ENCODE measurements around the gene STX16.

The STX16 gene

DNA sequence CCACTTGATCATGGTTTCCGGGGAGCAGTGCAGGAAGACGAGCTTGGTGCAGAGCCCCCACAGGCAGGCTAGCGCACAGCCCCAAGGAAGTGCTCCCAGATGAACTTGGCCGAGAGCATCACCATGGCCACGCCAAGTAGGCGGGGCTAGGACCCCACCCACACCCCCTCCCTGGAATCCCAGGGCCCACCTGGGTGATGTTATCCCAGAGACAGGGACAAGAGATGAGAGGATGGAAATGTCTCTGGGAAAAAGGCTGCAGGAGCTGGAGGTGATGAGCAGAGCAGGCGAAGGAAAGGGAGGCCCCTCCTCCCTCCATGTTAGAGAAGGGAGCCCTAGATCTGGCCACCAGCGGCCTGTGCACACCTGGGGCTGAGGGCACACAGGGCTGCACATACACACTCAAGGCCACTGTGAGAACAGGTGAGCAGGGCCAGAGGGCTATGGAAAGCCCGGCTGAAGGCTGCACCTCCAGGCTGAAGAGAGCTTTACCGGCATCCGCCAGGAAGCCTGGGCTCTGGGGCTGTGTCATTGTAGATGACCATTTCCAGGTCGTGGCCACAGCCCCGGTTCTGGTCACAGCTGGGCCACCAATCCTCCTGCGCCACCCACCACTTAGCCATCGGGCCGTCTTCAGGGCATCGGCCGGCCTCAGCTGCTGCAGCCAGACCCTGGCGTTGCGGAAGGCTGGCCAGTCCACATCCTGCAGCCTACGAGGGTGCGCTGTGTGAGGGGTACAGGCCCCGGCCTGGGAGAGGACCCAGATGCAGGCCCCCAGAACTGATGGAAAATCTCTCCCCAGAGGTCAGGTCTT, 66.4 kb downstream of the STX16 start:
- H3K4me2 ChIP-seq (ENCODE audit: low read length), result no peak overlapping the region
- H3K18ac ChIP-seq (ENCODE audit: low read length), result no peak overlapping the region
- no peak overlapping the region for H3K56ac ChIP-seq (ENCODE audit: low read length)
- DNase-seq, result no peak
- H4K8ac ChIP-seq (ENCODE audit: low read depth, low read length), result no peak overlapping the region
- no peak overlapping the region for H3K23ac ChIP-seq (ENCODE audit: low read length)
- no peaks in the 10 kb centered on the region for H3K4me1 ChIP-seq (ENCODE audit: control insufficient read depth, low read depth, low read length)
- no peak overlapping the region for H2BK15ac ChIP-seq (replicated peaks; ENCODE audit: low read depth)
- no peak overlapping the region for H3K4ac ChIP-seq (ENCODE audit: low read depth, low read length)
- H3K4me3 ChIP-seq (ENCODE audit: low read length), result no peak overlapping the region
- H3K9ac ChIP-seq (ENCODE audit: low read length), result no peak overlapping the region
- no peak overlapping the region for H4K5ac ChIP-seq (ENCODE audit: low read length)
- no peak overlapping the region for H2BK5ac ChIP-seq (ENCODE audit: low read length)
- no CpG with 5 or more reads among the region's 23 CpGs for WGBS (ENCODE audit: extremely low coverage, insufficient coverage, low lambda C conversion rate)
- no peak overlapping the region for H2BK120ac ChIP-seq (ENCODE audit: low read depth, low read length)
- no peaks in the 10 kb centered on the region for H3K36me3 ChIP-seq (ENCODE audit: control insufficient read depth, insufficient read depth, low read length)
- H3K27me3 ChIP-seq (ENCODE audit: insufficient read depth, low read length, poor library complexity), result no peaks in the 10 kb centered on the region
- H2AK5ac ChIP-seq (ENCODE audit: low read length), result no peak overlapping the region
- no peak overlapping the region for H3K27ac ChIP-seq (ENCODE audit: low read depth, low read length)
- no peaks in the 10 kb centered on the region for H3K79me2 ChIP-seq (ENCODE audit: control insufficient read depth, insufficient read depth, low read length)
- no peaks in the 10 kb centered on the region for H3K79me1 ChIP-seq (ENCODE audit: low read length)

DNA sequence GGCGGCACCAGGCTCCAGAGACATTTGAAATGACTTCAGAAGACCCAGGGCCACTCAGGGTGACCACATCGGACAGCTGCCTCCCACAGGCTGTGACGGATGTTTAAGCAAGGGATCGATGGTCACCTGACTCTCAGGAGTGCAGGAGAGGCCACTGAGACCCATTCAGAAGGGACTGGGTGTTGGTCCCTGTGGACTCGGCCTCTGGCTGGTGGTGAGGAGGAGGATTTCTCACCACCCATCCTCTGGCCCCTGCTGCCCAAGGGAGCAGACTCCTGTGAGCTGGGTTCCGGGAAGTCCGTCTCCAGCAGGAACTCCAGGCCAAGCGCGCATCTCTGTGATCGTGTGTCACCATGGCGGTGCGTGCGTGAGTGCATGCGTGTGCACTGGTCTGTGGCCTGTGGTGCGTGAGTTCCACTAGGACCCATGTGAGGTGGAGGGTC, 67.1 kb downstream of the STX16 start:
- Histone ChIP-seq H3K9ac (ENCODE audit: low read length) (no peak overlapping the region), H4K5ac (ENCODE audit: low read length) (no peak overlapping the region), H3K27me3 (ENCODE audit: insufficient read depth, low read length, poor library complexity) (no peaks in the 10 kb centered on the region), H2AK5ac (ENCODE audit: low read length) (no peak overlapping the region), H2BK15ac (replicated peaks; ENCODE audit: low read depth) (no peak overlapping the region), H3K79me1 (ENCODE audit: low read length) (no peaks in the 10 kb centered on the region), H3K56ac (ENCODE audit: low read length) (no peak overlapping the region), H2BK5ac (ENCODE audit: low read length) (no peak overlapping the region), H2BK120ac (ENCODE audit: low read depth, low read length) (no peak overlapping the region), H3K4me2 (ENCODE audit: low read length) (no peak overlapping the region), H3K79me2 (ENCODE audit: control insufficient read depth, insufficient read depth, low read length) (no peaks in the 10 kb centered on the region), H3K27ac (ENCODE audit: low read depth, low read length) (no peak overlapping the region), H3K23ac (ENCODE audit: low read length) (no peak overlapping the region), H4K8ac (ENCODE audit: low read depth, low read length) (no peak overlapping the region), H3K4me3 (ENCODE audit: low read length) (no peak overlapping the region), H3K4me1 (ENCODE audit: control insufficient read depth, low read depth, low read length) (no peaks in the 10 kb centered on the region), H3K18ac (ENCODE audit: low read length) (no peak overlapping the region), H3K4ac (ENCODE audit: low read depth, low read length) (no peak overlapping the region), H3K36me3 (ENCODE audit: control insufficient read depth, insufficient read depth, low read length) (no peaks in the 10 kb centered on the region)
- no CpG with 5 or more reads among the region's 15 CpGs for WGBS (ENCODE audit: extremely low coverage, insufficient coverage, low lambda C conversion rate)
- DNase-seq, result no peak

DNA sequence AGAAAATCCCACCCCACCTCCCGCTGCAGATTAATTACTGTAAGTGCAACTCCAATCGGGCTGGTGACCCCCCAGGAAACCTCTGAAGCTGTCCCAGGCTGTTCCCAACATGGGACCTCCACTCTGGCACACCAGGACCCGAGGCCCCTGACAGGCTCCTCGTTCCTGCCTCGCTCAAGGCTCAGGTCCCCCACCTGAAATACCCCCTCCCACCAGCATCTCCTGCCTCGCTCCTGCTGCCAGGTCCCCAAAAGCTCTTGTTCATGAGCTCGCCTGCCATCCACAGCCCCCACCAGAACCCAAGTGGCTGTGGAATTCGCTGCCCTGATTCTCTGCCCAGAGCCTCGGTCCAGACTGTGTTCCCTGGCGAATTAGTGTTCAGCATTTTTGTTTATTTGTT, 67.6 kb downstream of the STX16 start:
- Histone ChIP-seq H3K4ac (ENCODE audit: low read depth, low read length) (no peak overlapping the region), H4K5ac (ENCODE audit: low read length) (no peak overlapping the region), H3K23ac (ENCODE audit: low read length) (no peak overlapping the region), H4K8ac (ENCODE audit: low read depth, low read length) (no peak overlapping the region), H3K27ac (ENCODE audit: low read depth, low read length) (no peak overlapping the region), H3K79me2 (ENCODE audit: control insufficient read depth, insufficient read depth, low read length) (no peaks in the 10 kb centered on the region), H3K56ac (ENCODE audit: low read length) (no peak overlapping the region), H2BK5ac (ENCODE audit: low read length) (no peak overlapping the region), H3K27me3 (ENCODE audit: insufficient read depth, low read length, poor library complexity) (no peaks in the 10 kb centered on the region), H2BK120ac (ENCODE audit: low read depth, low read length) (no peak overlapping the region), H2BK15ac (replicated peaks; ENCODE audit: low read depth) (no peak overlapping the region), H3K79me1 (ENCODE audit: low read length) (no peaks in the 10 kb centered on the region), H3K4me1 (ENCODE audit: control insufficient read depth, low read depth, low read length) (no peaks in the 10 kb centered on the region), H3K4me3 (ENCODE audit: low read length) (no peak overlapping the region), H2AK5ac (ENCODE audit: low read length) (no peak overlapping the region), H3K36me3 (ENCODE audit: control insufficient read depth, insufficient read depth, low read length) (no peaks in the 10 kb centered on the region), H3K4me2 (ENCODE audit: low read length) (no peak overlapping the region), H3K18ac (ENCODE audit: low read length) (no peak overlapping the region), H3K9ac (ENCODE audit: low read length) (no peak overlapping the region)
- no peak for DNase-seq
- WGBS (ENCODE audit: extremely low coverage, insufficient coverage, low lambda C conversion rate), result no CpG with 5 or more reads among the region's 10 CpGs

DNA sequence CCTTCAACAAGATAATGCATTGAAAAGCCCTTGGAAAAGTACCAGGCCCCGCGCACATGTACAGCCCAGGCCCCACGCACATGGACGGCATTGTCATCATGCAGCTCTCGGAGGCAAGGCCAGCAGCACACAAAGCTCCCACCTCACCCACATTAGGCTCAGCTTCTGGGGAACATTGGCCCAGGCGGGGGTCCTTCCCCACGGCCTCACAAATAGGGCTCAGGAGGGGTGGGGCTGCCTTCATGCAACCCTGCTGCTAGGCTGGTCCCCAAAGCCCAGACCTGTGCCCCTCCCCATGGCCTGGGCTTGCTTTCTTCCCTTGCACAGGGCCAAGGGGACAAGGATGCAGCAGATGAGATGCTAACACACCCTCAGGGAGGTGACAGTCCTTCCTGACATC, 68.2 kb downstream of the STX16 start:
- no peak overlapping the region for H2AK5ac ChIP-seq (ENCODE audit: low read length)
- no peaks in the 10 kb centered on the region for H3K36me3 ChIP-seq (ENCODE audit: control insufficient read depth, insufficient read depth, low read length)
- no peak overlapping the region for H3K4me3 ChIP-seq (ENCODE audit: low read length)
- no peaks in the 10 kb centered on the region for H3K4me1 ChIP-seq (ENCODE audit: control insufficient read depth, low read depth, low read length)
- H2BK15ac ChIP-seq (replicated peaks; ENCODE audit: low read depth), result no peak overlapping the region
- H2BK5ac ChIP-seq (ENCODE audit: low read length), result no peak overlapping the region
- WGBS (ENCODE audit: extremely low coverage, insufficient coverage, low lambda C conversion rate), result no CpG with 5 or more reads among the region's 7 CpGs
- no peaks in the 10 kb centered on the region for H3K79me1 ChIP-seq (ENCODE audit: low read length)
- no peak overlapping the region for H3K9ac ChIP-seq (ENCODE audit: low read length)
- no peaks in the 10 kb centered on the region for H3K79me2 ChIP-seq (ENCODE audit: control insufficient read depth, insufficient read depth, low read length)
- H3K18ac ChIP-seq (ENCODE audit: low read length), result no peak overlapping the region
- no peak overlapping the region for H2BK120ac ChIP-seq (ENCODE audit: low read depth, low read length)
- H4K5ac ChIP-seq (ENCODE audit: low read length), result no peak overlapping the region
- DNase-seq, result no peak
- no peak overlapping the region for H3K23ac ChIP-seq (ENCODE audit: low read length)
- H3K56ac ChIP-seq (ENCODE audit: low read length), result no peak overlapping the region
- no peak overlapping the region for H3K4ac ChIP-seq (ENCODE audit: low read depth, low read length)
- H3K27ac ChIP-seq (ENCODE audit: low read depth, low read length), result no peak overlapping the region
- H4K8ac ChIP-seq (ENCODE audit: low read depth, low read length), result no peak overlapping the region
- H3K27me3 ChIP-seq (ENCODE audit: insufficient read depth, low read length, poor library complexity), result no peaks in the 10 kb centered on the region
- no peak overlapping the region for H3K4me2 ChIP-seq (ENCODE audit: low read length)

DNA sequence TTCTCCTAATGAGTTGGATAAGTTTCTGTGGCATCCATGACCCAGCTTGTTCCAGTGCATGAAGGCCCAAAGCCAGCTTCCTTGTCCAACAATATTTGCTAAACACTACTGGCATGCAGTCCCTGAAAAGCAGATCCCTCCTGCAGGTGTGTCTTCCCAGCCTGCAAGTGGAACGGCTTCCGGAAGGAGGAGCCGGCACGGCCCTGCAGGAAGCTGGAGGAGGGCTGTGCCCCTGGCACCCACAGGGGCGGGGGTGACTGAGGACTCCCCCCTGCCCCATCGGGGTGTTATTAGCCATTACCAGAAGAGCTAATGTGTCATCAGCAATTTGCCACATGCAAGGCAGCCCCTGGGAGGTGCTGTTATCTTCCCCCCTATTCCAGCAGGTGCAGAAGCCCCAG, 68.9 kb downstream of the STX16 start:
- no peak overlapping the region for H3K9ac ChIP-seq (ENCODE audit: low read length)
- DNase-seq, result no peak
- no peaks in the 10 kb centered on the region for H3K79me2 ChIP-seq (ENCODE audit: control insufficient read depth, insufficient read depth, low read length)
- no peak overlapping the region for H2BK120ac ChIP-seq (ENCODE audit: low read depth, low read length)
- no peak overlapping the region for H4K8ac ChIP-seq (ENCODE audit: low read depth, low read length)
- H2AK5ac ChIP-seq (ENCODE audit: low read length), result no peak overlapping the region
- H3K4ac ChIP-seq (ENCODE audit: low read depth, low read length), result no peak overlapping the region
- no peaks in the 10 kb centered on the region for H3K79me1 ChIP-seq (ENCODE audit: low read length)
- no peak overlapping the region for H2BK15ac ChIP-seq (replicated peaks; ENCODE audit: low read depth)
- H4K5ac ChIP-seq (ENCODE audit: low read length), result no peak overlapping the region
- H3K27ac ChIP-seq (ENCODE audit: low read depth, low read length), result no peak overlapping the region
- H3K36me3 ChIP-seq (ENCODE audit: control insufficient read depth, insufficient read depth, low read length), result no peaks in the 10 kb centered on the region
- no CpG with 5 or more reads among the region's 6 CpGs for WGBS (ENCODE audit: extremely low coverage, insufficient coverage, low lambda C conversion rate)
- no peak overlapping the region for H3K4me2 ChIP-seq (ENCODE audit: low read length)
- no peak overlapping the region for H3K18ac ChIP-seq (ENCODE audit: low read length)
- H3K23ac ChIP-seq (ENCODE audit: low read length), result no peak overlapping the region
- H3K4me3 ChIP-seq (ENCODE audit: low read length), result no peak overlapping the region
- no peaks in the 10 kb centered on the region for H3K4me1 ChIP-seq (ENCODE audit: control insufficient read depth, low read depth, low read length)
- H3K27me3 ChIP-seq (ENCODE audit: insufficient read depth, low read length, poor library complexity), result no peaks in the 10 kb centered on the region
- H2BK5ac ChIP-seq (ENCODE audit: low read length), result no peak overlapping the region
- no peak overlapping the region for H3K56ac ChIP-seq (ENCODE audit: low read length)

DNA sequence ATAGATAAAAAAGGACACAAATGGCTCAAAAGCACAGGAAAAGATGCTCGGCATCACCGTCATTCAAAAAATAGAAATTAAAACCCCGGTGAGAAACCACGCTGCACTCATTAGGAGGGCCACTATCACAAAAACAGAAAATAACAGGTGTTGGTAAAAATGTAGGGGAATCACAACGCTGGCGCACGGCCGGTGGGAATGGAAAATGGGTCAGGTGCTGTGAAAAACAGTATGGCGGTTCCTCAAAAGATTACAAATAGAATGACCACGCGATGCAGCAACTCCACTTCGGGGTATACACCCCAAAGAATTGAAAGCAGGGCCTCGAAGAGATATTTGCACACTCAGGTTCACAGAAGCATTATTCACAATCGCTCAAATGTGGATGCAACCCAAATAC, 69.8 kb downstream of the STX16 start:
- H3K79me1 ChIP-seq (ENCODE audit: low read length), result no peaks in the 10 kb centered on the region
- H2BK120ac ChIP-seq (ENCODE audit: low read depth, low read length), result no peak overlapping the region
- no CpG with 5 or more reads among the region's 14 CpGs for WGBS (ENCODE audit: extremely low coverage, insufficient coverage, low lambda C conversion rate)
- no peak overlapping the region for H3K56ac ChIP-seq (ENCODE audit: low read length)
- H3K4me3 ChIP-seq (ENCODE audit: low read length), result no peak overlapping the region
- no peaks in the 10 kb centered on the region for H3K27me3 ChIP-seq (ENCODE audit: insufficient read depth, low read length, poor library complexity)
- H3K18ac ChIP-seq (ENCODE audit: low read length), result no peak overlapping the region
- H2AK5ac ChIP-seq (ENCODE audit: low read length), result no peak overlapping the region
- H3K4me1 ChIP-seq (ENCODE audit: control insufficient read depth, low read depth, low read length), result no peaks in the 10 kb centered on the region
- H3K4me2 ChIP-seq (ENCODE audit: low read length), result no peak overlapping the region
- H3K23ac ChIP-seq (ENCODE audit: low read length), result no peak overlapping the region
- H2BK15ac ChIP-seq (replicated peaks; ENCODE audit: low read depth), result no peak overlapping the region
- no peak overlapping the region for H2BK5ac ChIP-seq (ENCODE audit: low read length)
- no peak overlapping the region for H3K9ac ChIP-seq (ENCODE audit: low read length)
- DNase-seq, result no peak
- H4K8ac ChIP-seq (ENCODE audit: low read depth, low read length), result no peak overlapping the region
- H4K5ac ChIP-seq (ENCODE audit: low read length), result no peak overlapping the region
- no peaks in the 10 kb centered on the region for H3K36me3 ChIP-seq (ENCODE audit: control insufficient read depth, insufficient read depth, low read length)
- H3K79me2 ChIP-seq (ENCODE audit: control insufficient read depth, insufficient read depth, low read length), result no peaks in the 10 kb centered on the region
- H3K27ac ChIP-seq (ENCODE audit: low read depth, low read length), result no peak overlapping the region
- H3K4ac ChIP-seq (ENCODE audit: low read depth, low read length), result no peak overlapping the region

Measured in mesendoderm (in vitro differentiated cells).